Hepatic stellate cell (primary cell): Measurements from ENCODE around the gene ITGAD.
"Not testable (repeated sequence)": the region's sequence is repeated elsewhere in the genome, so short reads cannot be mapped to it uniquely, and the experiment has no call there.

Experiments used
- DNase-seq: peaks from one replicate; pipeline ENCODE4 v3.0.0; 2011; ENCODE audit warnings: low spot score

The ITGAD gene

DNA sequence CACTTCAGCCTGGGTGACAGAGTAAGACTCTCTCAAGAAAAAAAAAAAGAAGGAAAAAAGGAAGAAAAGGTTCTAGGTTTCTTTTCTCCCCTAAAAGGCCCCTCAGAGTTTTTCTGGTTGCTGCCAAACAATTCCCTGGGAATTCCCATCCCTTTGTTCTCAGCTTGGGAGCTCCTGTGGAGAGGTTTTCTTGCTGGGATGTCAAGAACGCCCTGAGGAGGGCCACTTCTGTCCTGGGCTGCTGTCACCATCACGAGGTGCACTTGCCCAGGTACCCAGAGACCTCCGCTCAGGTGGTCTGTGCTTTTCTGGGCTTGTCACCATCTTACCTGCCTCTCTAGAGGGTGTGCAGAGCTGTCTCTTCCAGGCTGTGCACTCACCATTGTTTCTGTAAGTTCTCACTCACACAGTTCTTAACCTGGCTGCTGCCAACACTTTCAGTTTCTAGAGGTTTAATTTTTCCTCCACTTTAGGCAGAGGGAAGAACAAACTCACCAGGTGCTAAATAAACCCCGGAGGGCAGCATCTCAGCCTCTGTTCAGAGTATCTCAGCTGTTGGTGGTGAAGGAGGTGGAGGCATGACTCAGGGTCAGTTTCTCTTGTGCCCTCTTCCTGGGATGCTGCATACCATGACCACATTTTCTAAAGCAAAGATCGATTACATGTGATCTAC, 37.4 kb downstream of the ITGAD start:
- DNase-seq = no peak

DNA sequence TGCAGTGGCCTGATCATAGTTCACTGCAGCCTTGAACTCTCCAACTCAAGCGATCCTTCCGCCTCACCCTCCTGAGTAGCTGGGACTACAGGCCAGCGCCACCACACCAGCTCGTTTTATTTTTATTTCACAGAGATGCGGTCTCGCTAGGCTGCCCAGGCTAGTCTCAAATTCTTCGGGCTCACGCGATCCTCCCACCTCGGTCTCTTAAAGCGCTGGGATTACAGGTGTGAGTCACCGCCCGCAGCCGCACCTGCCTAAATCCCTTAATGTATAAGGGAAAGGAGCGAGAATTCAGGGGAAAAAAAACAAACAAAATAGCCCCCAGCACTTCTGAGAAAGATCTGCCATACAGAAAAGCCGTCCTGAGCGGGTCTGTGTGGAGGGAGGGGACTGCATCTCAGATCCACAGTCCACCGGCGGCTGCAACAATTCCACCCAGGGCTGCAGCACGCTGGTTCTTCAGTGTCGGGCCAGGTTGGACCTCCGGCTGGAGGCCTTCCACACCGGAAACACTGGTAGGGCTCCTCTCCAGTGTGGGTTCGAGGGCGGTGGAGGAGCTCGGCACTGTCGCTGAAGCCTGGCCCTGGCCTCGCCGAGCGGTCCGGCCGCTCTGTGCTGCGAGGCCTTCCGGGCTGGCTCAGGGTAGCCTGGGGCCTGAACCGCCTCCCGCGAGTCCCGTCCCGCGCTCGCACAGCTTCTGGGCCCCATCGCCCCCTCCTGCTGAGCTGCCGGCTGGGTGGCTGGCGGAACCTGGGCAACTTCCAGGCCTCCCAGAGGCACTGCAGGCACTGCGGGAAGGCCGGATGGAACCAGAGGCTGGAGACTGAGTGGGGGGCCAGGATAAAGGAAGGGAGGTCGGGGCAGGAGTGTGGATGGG, 42.4 kb downstream of the ITGAD start:
- DNase-seq = no peak

DNA sequence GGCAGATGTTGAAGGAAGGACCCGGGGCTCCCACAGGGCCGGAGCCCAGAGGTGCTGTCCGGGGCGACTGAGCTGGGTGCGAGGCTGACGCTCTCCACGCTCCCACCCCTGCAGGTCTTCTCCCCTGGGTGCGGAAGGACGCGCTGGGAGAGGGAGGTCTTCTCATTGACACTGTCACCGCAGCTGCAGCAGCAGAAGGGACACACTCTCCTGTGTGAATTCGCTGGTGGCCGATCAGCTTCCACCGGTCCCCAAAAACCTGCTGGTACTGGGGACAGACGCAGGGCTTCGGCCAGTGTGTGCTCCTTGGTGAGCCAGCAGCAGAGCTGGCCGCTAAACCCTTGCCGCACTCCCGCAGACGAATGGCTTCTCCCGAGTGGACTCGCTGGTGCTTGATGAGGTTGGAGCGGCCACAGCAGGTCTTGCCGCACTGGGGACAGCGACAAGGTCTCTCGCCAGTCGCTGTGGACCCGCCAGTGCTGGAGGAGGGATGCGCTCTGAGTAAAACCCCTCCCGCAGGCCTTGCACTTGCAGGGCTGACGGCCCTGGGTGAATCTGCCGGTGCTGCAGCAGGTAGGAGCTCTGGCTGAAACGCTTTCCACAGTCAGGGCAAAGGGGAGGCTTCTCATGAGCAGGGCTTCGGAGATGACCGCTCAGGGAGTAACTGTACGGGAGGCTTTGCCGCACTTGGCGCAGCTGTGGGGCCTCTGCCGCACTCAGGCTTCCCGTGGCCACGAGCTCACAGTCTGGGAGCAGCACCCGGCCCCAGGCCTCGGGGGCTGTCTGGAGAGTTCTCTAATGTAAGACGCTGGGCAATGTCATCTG, 43.3 kb downstream of the ITGAD start:
- DNase-seq = no peak

DNA sequence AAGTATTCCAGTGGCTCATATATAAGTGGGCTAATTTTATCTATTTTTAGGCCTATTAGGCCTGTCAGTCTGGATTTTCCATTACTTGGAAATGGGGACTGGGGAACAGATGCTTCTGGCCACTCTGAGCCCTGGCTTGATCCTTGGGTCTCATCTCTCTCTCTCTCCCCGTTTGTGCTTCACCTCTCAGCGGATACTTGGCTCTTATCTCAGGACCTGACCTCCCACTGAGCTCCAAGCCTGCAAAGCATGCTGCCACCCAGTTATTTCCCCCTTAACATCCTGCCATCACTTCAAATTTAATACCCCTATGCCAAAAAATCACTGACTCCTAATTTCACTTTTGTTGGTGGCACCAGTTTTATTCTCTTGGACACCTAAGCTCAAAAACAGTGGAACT, 45.3 kb downstream of the ITGAD start:
- DNase-seq = no peak

DNA sequence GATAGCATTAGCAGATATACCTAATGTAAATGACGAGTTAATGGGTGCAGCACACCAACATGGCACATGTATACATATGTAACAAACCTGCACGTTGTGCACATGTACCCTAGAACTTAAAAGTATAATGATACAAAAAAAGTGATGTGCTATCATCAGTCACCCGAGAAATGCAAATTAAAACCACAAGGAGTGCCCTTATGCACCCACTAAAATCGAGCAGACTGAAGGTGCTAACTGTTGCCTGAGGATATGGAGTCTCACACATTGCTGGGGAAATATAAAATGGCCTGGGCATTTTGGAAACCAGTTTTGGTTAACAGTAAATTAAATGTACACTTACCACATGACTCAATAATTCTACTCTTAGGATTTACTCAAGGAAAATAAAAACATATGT, 45.9 kb downstream of the ITGAD start:
- not testable (repeated sequence) for DNase-seq

DNA sequence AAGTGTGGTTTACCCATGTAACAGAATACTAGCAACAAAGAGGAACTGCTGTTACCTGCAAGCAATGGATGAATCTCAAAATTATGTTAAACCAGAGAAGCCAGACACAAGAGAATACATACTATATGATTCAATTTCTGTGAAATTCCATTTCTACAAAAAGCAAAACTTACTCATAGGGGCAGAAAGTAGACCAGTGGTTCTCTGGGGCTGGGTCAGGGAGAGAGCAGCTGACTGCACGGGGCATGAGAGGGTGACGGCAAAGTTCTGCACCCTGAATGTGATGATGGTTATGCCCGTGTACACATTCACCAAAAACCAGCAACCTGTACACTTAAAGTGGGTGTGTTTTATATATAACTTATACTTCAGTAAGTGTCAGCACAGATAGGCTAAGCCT, 46.4 kb downstream of the ITGAD start:
- DNase-seq = no peak

DNA sequence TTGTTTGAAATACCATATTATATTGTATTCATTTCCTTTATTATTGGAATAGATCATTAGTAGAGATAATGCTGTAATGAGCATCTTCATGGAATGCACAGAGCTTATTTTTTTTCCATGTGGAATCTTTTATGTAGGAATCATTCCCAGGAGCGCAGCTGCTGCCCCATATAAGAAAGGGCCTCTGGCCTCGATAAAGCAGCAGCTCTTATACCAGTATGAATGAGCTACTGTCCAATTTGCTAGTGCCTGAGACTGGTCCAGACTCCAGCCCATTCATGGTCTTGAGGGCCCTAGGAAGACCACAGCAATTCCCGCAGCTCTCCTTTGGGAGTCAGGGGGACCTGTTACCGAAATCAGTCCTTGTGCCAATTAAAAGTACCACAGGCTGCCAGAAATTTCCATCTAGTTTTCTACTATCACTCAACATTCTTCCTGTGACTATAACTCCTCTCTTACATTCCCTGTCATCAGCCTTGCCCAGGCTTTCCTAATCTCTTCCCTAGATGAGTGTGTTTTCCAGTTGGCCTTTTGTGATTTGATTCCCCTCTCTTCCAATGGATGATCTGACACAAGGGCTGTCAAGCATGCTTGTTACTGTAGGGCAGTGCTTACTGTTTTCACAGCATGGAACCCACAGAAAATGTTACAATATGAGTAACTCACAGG, 47.5 kb downstream of the ITGAD start:
- DNase-seq = no peak

DNA sequence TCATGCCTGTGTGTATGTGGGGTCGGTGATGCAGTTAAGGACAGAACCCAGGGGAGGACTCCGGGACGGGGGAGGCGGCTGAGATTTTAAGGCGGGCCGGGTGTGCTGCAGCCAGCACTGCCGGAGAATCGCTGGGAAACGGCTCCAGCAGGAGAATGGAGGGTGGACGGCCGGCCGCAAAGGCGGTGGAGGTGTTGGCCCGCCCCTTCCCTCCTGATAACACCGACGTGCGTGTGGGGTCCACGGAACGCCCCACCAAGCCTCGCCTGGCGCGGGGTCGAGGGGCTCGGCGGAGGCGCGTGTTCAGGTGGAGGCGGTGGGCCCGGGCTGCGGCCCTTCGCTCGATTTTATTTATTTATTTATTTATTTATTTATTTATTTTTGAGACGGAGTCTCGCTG, 48.8 kb downstream of the ITGAD start:
- no peak for DNase-seq

DNA sequence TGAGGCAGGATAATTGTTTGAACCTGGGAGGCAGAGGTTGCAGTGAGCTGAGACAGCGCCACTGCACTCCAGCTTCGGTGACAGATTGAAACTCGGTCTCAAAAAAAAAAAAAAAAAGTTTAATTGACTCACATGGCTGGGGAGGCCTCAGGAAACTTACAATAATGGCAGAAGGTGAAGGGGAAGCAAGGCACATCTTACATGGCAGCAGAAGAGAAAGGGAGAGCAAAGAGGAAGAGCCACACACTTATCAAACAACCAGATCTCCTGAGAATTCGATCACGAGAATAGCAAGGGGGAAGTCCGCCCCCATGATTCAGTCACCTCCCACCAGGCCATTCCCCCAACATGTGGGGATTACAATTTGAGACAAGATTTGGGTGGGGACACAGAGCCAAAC, 52.8 kb downstream of the ITGAD start:
- not testable (repeated sequence) for DNase-seq

DNA sequence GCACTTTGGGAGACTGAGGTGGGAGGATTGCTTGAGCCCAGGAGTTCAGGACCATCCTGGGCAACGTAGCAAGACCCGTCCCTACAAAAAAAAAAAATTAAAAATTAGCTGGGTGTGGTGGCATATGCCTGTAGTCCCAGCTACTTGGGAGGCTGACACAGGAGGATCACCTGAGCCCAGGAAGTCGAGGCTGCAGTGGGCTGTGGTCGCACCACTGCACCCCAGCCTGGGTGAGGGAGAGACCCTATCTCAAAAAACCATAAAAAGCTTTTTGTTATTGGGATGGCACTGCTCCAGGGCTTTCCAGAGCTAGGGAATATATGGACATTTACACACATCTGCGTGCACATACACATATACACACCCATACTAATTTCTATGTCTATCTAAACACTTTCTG, 58.1 kb downstream of the ITGAD start:
- DNase-seq = no peak

DNA sequence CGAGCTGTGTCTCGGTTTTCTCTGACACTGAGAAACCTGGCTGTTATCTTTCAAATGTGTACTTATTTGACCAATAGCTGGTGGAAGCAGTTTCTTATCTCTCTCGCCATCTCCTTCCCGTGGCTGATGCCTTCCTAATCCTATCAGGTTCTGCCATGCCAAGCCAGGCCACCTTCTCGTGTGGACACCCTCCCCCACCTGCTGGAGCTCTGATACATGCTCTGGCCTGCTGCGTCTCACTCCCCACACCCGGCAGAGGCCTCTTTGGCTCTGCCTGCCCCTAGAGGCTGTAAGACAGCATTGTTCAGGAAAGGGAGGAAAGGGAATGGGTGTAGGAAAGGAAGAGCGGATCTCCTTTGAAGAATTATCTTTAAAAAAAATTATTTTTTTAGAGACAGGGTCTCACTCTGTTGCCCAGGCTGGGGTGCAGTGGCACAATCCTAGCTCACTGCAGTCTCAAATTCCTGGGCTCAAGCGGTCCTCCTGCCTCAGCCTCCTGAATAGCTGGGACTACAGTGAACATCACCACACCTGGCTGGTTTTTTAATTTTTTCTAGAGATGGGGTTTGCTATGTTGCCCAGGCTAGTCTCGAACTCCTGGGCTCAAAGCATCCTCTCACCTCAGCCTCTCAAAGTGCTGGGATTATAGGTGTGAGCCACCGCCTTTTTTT, 58.7 kb downstream of the ITGAD start:
- peak; percentile 69 for DNase-seq

DNA sequence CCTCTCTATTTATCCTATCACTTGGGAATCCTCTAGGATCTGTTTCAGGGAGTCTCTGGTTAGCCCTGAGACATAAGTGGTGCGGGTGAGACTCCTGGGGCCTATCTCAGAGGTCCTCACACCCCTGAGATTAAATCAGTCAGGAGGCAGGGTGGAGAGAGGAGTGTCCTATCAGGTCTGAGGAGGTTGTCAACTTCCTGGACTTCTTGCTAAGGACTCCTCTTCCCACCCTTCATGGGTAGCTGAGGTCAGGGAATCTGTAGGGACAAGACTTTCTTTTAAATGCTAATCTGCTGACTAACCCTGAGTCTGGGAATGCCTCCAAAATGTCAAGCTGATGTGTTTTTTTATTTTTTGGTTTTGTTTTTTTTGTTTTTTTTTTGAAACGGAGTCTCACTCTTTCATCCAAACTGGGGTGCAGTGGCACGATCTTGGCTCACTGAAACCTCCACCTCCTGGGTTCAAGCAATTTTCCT, 59.5 kb downstream of the ITGAD start:
- peak; percentile 87 for DNase-seq

DNA sequence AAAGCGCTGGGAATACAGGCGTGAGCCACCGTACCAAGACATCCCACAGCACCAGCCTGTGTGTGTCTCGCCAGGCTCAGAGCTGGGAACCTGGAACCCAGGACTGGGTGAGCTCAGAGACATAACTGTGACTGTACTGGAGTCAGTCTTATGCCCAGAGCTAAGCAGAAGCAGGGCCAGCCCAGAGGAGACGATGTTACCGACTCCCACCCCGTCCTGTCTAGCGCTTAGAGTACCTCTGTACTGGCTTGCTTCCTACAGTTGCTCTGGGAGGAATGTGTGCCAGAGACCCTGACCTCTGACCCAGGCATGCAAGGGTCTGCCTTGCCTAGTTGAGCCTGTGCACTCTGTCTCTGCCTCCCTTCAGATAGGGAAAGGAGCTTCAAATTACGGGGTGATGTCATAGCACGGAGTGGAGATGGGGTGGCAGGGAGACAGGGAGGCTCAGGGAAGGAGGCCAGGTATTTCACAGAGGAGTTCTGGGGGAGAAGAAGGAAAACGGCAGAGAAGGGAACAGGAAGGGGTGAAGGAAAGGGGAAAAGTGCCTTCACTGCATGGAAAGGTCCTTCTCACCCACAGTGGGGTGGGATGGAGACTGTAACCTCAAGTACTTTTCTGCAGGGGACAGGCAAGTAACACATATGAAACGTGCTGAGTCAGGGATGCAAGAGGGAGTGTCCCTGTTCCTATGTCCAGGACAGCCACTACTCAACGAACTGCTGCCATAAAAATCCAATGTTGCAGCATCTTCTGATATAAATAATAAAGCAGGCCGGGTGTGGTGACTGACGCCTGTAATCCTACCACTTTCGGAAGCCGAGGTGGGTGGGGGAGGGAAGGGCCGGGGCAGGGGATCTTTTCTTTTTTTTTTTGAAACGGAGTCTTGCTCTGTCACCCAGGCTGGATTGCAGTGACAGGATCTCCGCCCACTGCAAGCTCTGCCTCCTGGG, 60.4 kb downstream of the ITGAD start:
- no peak for DNase-seq

DNA sequence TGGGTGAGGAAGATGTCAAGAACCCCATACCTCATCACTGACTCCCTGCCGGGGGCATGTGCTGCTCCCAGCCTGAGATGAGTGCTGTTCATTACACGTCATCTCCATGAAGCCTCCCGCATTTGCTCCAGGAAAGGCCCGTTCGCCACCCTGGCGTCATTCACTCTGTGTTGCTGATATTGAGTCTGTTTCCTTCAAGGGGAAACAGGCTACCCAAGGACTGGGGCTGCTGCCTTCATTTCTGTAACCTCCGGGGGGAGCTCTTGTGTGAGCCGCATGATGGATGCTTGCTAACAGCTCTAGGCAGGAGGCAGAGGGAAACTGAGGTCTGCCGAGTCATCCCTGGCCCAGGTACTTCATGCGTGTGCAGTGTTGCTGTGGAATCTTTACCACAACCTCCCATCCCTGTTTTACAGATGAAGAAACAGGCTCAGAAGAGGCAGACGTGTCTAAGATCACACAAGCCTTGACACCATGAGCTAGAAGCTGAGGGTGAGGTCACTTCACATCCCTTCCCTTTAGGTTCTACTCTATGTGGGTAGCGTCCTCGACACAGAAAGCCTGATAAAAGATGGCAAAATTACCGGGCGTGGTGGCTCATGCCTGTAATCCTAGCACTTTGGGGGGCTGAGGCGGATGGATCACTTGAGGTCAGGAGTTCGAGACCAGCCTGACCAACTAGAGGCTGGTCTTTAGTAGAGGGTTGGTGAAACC, 62.6 kb downstream of the ITGAD start:
- no peak for DNase-seq

DNA sequence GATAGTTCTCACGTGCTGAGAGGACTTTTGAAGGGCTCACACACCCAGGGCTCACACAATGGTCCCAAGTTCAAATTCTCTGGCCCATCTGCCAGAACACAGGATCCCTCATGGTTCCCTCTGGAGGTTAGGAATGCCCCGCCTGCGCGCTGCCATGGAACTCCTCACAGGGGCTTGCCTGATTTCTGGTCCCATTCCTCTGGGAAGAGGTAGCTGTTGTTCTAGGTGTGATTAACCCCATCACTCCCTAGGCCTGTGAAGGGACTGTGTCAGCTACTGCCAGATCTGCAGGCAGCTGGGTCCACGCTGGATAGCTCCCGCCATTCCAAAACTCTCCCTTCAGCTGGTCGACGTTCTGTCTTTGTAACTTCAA, 63.8 kb downstream of the ITGAD start:
- no peak for DNase-seq

DNA sequence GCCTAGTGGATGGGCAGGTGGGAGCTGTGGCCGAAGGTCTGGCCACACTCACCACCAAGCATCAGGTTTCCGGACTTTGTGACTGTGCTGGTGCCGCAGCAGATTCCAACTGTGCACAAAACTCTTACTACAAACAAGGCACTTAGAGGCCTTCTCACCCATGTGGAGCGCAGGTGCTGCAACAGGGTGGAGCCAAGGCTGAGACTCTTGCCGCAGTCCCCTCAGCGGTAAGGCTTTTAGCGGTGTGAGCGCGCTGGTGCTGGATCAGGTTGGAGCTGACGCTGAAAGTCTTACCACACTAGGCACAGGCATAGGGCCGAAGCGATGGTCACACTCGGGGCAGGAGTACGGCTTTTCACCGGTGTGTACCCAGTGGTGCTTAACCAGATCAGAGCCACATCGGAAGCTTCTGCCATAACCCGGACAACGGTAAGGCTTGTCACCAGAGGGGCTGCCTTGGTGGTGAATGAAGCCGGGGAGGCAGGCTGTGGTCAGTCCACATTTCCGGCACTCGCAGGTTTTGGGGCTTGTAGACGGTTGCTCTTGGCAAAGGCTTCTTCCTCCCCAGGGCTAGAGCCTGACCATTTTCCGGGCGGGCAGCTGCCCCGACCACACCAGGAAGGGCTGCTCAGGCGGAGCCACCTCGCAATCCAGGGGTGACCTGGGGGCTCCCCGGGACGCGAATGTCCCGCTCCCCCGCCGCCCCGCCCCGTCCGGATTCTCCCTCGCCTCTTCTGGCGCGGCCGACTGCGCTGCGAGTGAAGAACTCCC, 65.1 kb downstream of the ITGAD start:
- DNase-seq = peak; percentile 69

DNA sequence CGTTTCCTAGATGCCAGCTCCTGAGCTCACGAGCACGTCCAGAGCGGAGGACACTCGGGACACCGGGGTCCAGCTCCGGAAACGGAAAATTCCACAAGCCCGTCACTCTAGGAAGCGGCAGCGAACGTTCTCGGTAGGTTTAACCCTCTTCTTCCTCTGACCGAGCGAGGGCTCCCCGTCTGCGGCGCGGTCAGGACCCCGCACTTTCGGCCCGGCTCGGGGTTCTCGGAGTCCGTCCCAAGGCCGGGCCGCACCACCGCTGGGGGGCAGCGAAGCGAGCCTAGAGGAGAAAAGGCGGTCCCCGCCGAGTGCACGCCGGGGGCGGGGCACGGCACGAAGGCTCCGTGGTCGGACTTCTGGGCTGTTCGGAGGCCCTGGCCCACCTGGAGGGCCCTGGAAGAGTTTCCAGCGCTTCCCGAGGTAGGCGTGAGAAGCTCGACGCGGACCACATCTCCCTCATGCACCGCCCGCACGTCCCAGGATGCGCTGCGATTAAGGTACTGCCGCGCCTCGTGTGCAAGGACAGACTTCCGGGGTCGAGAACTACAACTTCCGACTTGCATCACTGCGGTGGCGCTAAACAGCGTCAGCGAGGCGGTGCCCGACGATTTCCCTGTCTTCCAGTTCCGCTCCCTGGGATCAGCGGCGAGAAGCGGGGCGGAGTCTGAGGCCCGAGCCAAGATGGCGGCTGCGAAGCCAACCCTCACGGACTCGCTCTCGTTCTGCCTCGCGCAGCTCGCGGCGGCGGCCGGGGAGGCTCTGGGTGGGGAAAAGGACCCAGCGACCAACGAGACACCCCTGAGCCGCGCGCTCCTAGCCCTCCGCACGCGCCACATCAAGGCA, 65.9 kb downstream of the ITGAD start, which contains the start of gene ARMC5:
ARMC5 (plus strand) TSS at position 658 of the 843 bp plus-strand sequence; CDS start at position 682, 24 bp downstream.
- peak; percentile 93 for DNase-seq
